ENCODE measurements around the gene DMWD. TPM values are rescaled to one million over a fixed set of nuclear protein-coding genes. Genes with fewer than 3 reads are reported as not detected.
A peak's percentile ranks its signal among the peaks of the same experiment; 100 is the strongest.

Gene DMWD
- polyA plus RNA-seq (2012; rRNA removed), result 39.3 and 40.6 TPM in 2 replicates
- 11.6 and 18.4 TPM in 2 replicates for polyA plus RNA-seq (2012; cell fraction: cytosol; rRNA removed)
- polyA plus RNA-seq (2012; cell fraction: nucleus; rRNA removed), result 140 and 155 TPM in 2 replicates

- under 1% methylated on average over 27 of the region's 86 CpGs for WGBS (ENCODE audit: low lambda C conversion rate)
- peaks cover 46% of the 10 kb centered on the region for H3K79me2 ChIP-seq (ENCODE audit: insufficient read depth)
- peak within 1 kb of the TSS; percentile 73 for H3K4me2 ChIP-seq
- H3K36me3 ChIP-seq (replicated peaks in 1 of 2; ENCODE audit: control insufficient read depth in 1 of 2, insufficient read depth in 2 of 2, low read length in 1 of 2), result peaks cover 13 to 27% of the 10 kb centered on the region in 2 experiments
- H3K4me3 ChIP-seq (ENCODE audit: low read depth in 2 of 2, low read length in 1 of 2), result peak within 1 kb of the TSS; percentile 68 to 74
- CTCF ChIA-PET, result interaction anchor here (1.0 to 3.9 kb wide), 6 partner anchors 23 to 99 kb away, joined by 3 to 33 read pairs (median 7); partner anchors contain the start of gene SIX5
- no peaks in the 10 kb centered on the region for H4K20me1 ChIP-seq (ENCODE audit: insufficient read depth)
- H3K27ac ChIP-seq (ENCODE audit: low read depth in 2 of 2, low read length in 1 of 2), result peak within 1 kb of the TSS; percentile 55 to 76; a peak in 3 of 4 replicates
- H3K9me3 ChIP-seq, result no peaks in the 10 kb centered on the region
- peaks cover 0 to 18% of the 10 kb centered on the region in 2 experiments; a peak in 1 of 4 replicates for H3K4me1 ChIP-seq (ENCODE audit: control insufficient read depth in 1 of 2, insufficient read depth in 2 of 2, low read depth in 1 of 2, low read length in 1 of 2)
- peak; percentile 99 for DNase-seq
- peak within 1 kb of the TSS; percentile 77 for H3K9ac ChIP-seq
- H3F3A ChIP-seq (replicated peaks; ENCODE audit: insufficient read depth), result no peaks in the 10 kb centered on the region
- no peak within 1 kb of the TSS for H2AFZ ChIP-seq (ENCODE audit: low read depth)
- H3K27me3 ChIP-seq (ENCODE audit: insufficient read depth), result no peaks in the 10 kb centered on the region
- POLR2A ChIA-PET, result interaction anchor here (0.6 to 1.0 kb wide), 3 partner anchors 23 to 75 kb away, joined by 3 read pairs; partner anchors contain the start of gene SIX5
- no peaks in the 10 kb centered on the region for H3K9me2 ChIP-seq
- TF ChIP-seq RAD21 (IDR thresholded peaks at IDR 0.05; ENCODE audit: low read length) (no peak), NFIC (IDR thresholded peaks at IDR 0.05; ENCODE audit: borderline replicate concordance) (no peak), SMC3 (IDR thresholded peaks at IDR 0.05; ENCODE audit: low read depth, low read length) (no peak), FOXJ3 (CRISPR knock-in tag; IDR thresholded peaks at IDR 0.05) (no peak), YY1 (IDR thresholded peaks at IDR 0.05; ENCODE audit: low read depth) (peak; percentile 84), USF1 (IDR thresholded peaks at IDR 0.05; ENCODE audit: borderline replicate concordance, low read depth) (no peak), MEF2A (IDR thresholded peaks at IDR 0.05; ENCODE audit: borderline replicate concordance, low read depth) (no peak), RFX5 (IDR thresholded peaks at IDR 0.05; ENCODE audit: low read length) (peak; percentile 69; the same call in 1 of the 2 replicates), FOXM1 (IDR thresholded peaks at IDR 0.05; ENCODE audit: low read depth) (no peak), IRF3 (IDR thresholded peaks at IDR 0.05; ENCODE audit: low read depth, low read length) (no peak), MAX (IDR thresholded peaks at IDR 0.05; ENCODE audit: low read depth) (no peak), CHD2 (IDR thresholded peaks at IDR 0.05; ENCODE audit: low read length, partially characterized antibody) (peak; percentile 12), ELF1 (IDR thresholded peaks at IDR 0.05) (no peak; the same call in 1 of the 2 replicates), MXI1 (IDR thresholded peaks at IDR 0.05; ENCODE audit: low read depth, low read length) (peak; percentile 96), POLR2AphosphoS5 (IDR thresholded peaks at IDR 0.05; ENCODE audit: low read depth, low read length) (peak; percentile 46), GABPA (IDR thresholded peaks at IDR 0.05; ENCODE audit: low read depth) (peak; percentile 88), ZBTB33 (IDR thresholded peaks at IDR 0.05; ENCODE audit: borderline replicate concordance, low read depth) (no peak), JUND (IDR thresholded peaks at IDR 0.05) (no peak), RCOR1 (IDR thresholded peaks at IDR 0.05; ENCODE audit: low read length) (no peak), NRF1 (IDR thresholded peaks at IDR 0.05; ENCODE audit: low read depth, low read length) (no peak), EP300 (IDR thresholded peaks at IDR 0.05; ENCODE audit: borderline replicate concordance in 1 of 2, low read depth in 1 of 2, low read length in 1 of 2) (no peak), USF2 (IDR thresholded peaks at IDR 0.05; ENCODE audit: borderline replicate concordance, low read depth, low read length) (no peak), TAF1 (IDR thresholded peaks at IDR 0.05; ENCODE audit: borderline replicate concordance, low read depth, low read length) (peak; percentile 77), PBX3 (IDR thresholded peaks at IDR 0.05) (peak; percentile 95), SIN3A (IDR thresholded peaks at IDR 0.05; ENCODE audit: borderline replicate concordance, low read depth, low read length) (peak; percentile 48; the same call in 1 of the 2 replicates), EZH2phosphoT487 (IDR thresholded peaks at IDR 0.05; ENCODE audit: borderline replicate concordance, low read depth) (no peak)
These were observed at the start of gene DMWD for GRCh38 chr19:45792470-45793177. Gene DMWD, minus strand, starts transcription at chr19:45792845. Its CDS starts 89 bp downstream, at chr19:45792756.

All from SK-N-SH (cell line).